Neural crest cell (in vitro differentiated cells): ENCODE measurements around the gene KCNA10. TPM values are rescaled to one million over a fixed set of nuclear protein-coding genes. Genes with fewer than 3 reads are reported as not detected.

Experiments used
- DNase-seq: peaks from one replicate; pipeline ENCODE4 v3.0.0; 2021; ENCODE audit warnings: low read depth, mixed read lengths, low spot score
- H3K27ac Mint-ChIP-seq: one replicate; pipeline ENCODE4 v1.8.0; 2021; ENCODE audit warnings: mild to moderate bottlenecking, mixed read lengths; ENCODE audit not compliant: unreplicated experiment
- H3K27me3 Mint-ChIP-seq: 2 replicates; pipeline ENCODE4 v1.8.0; 2021; ENCODE audit warnings: low read depth, mild to moderate bottlenecking, mixed read lengths
- H3K36me3 Mint-ChIP-seq: 2 replicates; pipeline ENCODE4 v1.8.0; 2021; ENCODE audit warnings: low read depth, mild to moderate bottlenecking, mixed read lengths
- H3K4me1 Mint-ChIP-seq: 2 replicates; pipeline ENCODE4 v1.8.0; 2021; ENCODE audit warnings: mixed read lengths
- H3K4me3 Mint-ChIP-seq: one replicate; pipeline ENCODE4 v1.8.0; 2021; ENCODE audit warnings: mild to moderate bottlenecking, mixed read lengths
- H3K9me3 Mint-ChIP-seq: 2 replicates; pipeline ENCODE4 v1.8.0; 2021; ENCODE audit warnings: mixed read lengths
- CTCF ChIP-seq: fragments of 200-600 bp; sonication (generic); conservative IDR thresholded peaks from 2 replicates; pipeline ENCODE4 v1.5.0; 2021; ENCODE audit warnings: antibody characterized with exemption, mild to moderate bottlenecking
- total RNA-seq: library from RNA; stranded (reverse); gene quantifications from 2 replicates; pipeline ENCODE4 v1.2.1, GENCODE V29; 2021

The KCNA10 gene
- total RNA-seq, 1 donor from 2014 or later = not detected

DNA sequence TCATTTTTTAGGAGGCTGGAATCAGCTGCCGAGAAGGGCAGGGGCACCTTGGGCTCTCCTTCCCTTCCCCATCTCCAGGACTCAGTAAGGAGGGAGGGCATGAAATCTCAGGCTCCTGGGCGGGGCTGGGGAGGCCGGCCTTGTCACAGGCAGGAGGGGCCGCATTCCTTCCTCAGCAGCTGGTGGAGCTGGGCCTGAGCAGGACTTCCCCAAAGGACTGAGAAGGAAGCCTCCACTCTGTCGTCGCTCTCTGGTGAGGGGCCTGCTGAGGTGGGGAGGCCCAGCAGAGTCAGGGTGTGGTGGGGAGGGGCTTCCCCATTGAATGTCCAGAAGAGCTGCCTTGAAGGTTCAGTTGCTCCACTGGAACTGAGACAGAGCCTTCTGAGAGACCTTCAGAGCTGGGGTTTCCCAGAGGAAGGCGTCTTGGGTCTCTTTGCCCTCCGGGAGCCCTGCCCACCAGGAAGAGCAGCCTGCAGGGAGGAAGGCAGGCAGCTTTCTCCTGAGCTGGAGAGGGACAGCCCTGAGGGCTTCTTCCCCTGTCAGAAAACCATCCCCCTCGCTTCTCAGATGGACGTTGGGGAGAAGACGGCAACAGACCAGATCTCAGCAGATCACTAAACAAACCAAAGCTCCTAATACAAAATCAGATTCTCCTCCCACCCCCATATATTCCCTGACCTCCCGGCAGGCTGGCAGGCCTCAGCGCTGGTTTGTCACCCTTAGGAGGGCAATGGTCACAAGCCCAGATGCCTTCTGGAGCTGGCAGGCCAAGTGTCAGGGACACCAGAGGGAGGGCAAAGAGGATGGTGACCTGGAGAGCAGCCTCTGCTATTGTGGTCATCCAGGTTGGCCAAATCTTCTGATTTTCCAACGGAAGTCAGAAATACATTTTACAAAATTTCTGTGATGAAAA lies 10.7 kb downstream of the KCNA10 start:
- H3K9me3 Mint-ChIP-seq = no peaks in the 10 kb centered on the region
- no peak overlapping the region for H3K4me3 Mint-ChIP-seq
- no peak for TF ChIP-seq CTCF
- peaks cover 18% of the 10 kb centered on the region for H3K4me1 Mint-ChIP-seq
- H3K27ac Mint-ChIP-seq = no peak overlapping the region
- H3K36me3 Mint-ChIP-seq = no peaks in the 10 kb centered on the region
- no peaks in the 10 kb centered on the region for H3K27me3 Mint-ChIP-seq
- no peak for DNase-seq

GRCh38 chr1:110506541-110506940 lies 12.4 kb downstream of the KCNA10 start:
- Mint-ChIP-seq H3K4me1 (peaks cover 16% of the 10 kb centered on the region), H3K27me3 (peaks cover 7% of the 10 kb centered on the region), H3K27ac (no peak overlapping the region), H3K36me3 (no peaks in the 10 kb centered on the region), H3K9me3 (no peaks in the 10 kb centered on the region), H3K4me3 (no peak overlapping the region)
- DNase-seq = no peak
- no peak for TF ChIP-seq CTCF

DNA sequence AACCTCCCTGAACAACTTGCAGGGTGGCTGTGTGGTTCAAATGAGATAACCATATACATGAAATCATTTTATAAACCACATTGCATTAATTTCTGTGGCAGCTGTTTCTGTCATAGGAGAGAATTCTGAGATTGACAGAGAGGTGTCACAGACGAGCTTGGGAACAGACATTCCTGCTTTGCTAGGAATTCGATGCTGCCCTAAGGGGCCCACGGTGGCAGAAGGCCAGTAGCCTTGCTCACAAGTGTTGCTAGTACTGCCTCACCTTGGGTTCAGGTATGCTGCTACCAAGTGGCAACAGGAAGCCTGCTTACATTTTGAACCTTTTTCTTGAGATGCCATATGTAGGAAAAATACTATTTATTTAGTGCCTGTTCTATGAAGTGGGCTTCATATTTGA lies 13.4 kb downstream of the KCNA10 start:
- no peak for DNase-seq
- Mint-ChIP-seq H3K27ac (no peak overlapping the region), H3K4me3 (no peak overlapping the region), H3K4me1 (peaks cover 16% of the 10 kb centered on the region), H3K27me3 (peaks cover 9% of the 10 kb centered on the region), H3K36me3 (no peaks in the 10 kb centered on the region), H3K9me3 (no peaks in the 10 kb centered on the region)
- TF ChIP-seq CTCF = no peak

GRCh38 chr1:110504226-110504625 lies 14.7 kb downstream of the KCNA10 start:
- H3K36me3 Mint-ChIP-seq = no peaks in the 10 kb centered on the region
- no peaks in the 10 kb centered on the region for H3K9me3 Mint-ChIP-seq
- H3K27ac Mint-ChIP-seq = no peak overlapping the region
- DNase-seq = no peak
- H3K27me3 Mint-ChIP-seq = peaks cover 9% of the 10 kb centered on the region
- no peak for TF ChIP-seq CTCF
- peaks cover 16% of the 10 kb centered on the region for H3K4me1 Mint-ChIP-seq
- no peak overlapping the region for H3K4me3 Mint-ChIP-seq

DNA sequence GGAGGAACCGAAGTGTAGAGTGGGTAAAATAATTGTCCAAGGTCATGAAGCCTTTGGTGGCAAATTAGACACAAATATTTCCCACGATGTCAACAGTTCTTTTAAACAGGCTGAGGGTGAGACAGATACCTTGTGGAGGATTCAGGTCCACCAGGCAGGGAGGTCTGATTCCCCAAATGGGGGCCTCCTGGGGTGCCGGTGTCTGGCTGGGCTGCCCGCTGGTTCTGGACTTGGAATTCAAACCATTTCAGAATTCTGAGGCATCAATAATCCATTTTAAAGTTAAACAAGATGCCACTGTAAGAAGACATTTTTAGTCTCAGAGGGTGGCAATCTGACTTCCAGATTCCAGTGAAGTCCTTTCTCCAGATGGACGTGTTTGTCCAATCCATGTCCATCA lies 15.5 kb downstream of the KCNA10 start:
- H3K9me3 Mint-ChIP-seq = no peaks in the 10 kb centered on the region
- peaks cover 9% of the 10 kb centered on the region for H3K27me3 Mint-ChIP-seq
- no peak overlapping the region for H3K27ac Mint-ChIP-seq
- no peak for DNase-seq
- H3K4me3 Mint-ChIP-seq = no peak overlapping the region
- peaks cover 16% of the 10 kb centered on the region for H3K4me1 Mint-ChIP-seq
- TF ChIP-seq CTCF = no peak
- no peaks in the 10 kb centered on the region for H3K36me3 Mint-ChIP-seq
